GM21825 (cell line): ENCODE measurements around the gene SEC22A.

Experiments
- ATAC-seq: cut with Tn5 transposase; IDR thresholded peaks from one replicate; pipeline ENCODE4 v1.9.1; 2021; ENCODE audit warnings: mild to moderate bottlenecking, moderate library complexity; ENCODE audit not compliant: unreplicated experiment

SEC22A gene

DNA sequence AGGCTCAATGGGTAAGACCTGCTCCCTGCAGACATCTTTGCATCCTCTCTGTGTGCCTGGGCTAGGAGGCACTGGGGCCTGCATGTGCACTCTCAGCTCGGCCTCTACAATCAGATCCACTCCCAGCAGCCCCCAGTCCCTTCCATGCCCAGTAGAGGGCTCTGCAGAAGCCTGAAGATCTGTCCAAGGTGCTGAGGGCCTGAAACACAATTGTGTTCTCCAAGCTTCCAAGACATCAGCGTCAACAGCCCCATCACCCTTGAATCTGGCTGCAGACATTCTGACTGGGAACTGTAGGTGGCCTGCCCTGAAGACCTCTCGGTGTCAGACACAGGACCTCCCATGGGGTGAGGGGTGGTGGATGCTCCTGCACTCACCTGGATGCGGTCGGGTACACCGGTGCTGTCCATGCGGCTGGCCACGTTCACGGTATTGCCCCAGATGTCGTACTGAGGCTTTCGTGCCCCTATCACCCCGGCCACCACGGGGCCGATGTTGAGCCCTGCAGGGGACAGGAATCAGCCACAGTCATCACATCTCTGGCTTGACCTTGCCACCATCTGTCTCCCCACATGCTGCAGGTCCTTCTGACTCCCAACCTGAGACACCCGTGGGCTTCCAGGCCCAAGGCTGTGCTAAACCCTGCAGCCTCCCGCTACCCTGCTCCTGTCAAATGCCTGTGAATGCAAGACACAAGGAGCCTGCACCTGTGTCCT, 84.7 kb downstream of the SEC22A start:
- no peak for ATAC-seq

DNA sequence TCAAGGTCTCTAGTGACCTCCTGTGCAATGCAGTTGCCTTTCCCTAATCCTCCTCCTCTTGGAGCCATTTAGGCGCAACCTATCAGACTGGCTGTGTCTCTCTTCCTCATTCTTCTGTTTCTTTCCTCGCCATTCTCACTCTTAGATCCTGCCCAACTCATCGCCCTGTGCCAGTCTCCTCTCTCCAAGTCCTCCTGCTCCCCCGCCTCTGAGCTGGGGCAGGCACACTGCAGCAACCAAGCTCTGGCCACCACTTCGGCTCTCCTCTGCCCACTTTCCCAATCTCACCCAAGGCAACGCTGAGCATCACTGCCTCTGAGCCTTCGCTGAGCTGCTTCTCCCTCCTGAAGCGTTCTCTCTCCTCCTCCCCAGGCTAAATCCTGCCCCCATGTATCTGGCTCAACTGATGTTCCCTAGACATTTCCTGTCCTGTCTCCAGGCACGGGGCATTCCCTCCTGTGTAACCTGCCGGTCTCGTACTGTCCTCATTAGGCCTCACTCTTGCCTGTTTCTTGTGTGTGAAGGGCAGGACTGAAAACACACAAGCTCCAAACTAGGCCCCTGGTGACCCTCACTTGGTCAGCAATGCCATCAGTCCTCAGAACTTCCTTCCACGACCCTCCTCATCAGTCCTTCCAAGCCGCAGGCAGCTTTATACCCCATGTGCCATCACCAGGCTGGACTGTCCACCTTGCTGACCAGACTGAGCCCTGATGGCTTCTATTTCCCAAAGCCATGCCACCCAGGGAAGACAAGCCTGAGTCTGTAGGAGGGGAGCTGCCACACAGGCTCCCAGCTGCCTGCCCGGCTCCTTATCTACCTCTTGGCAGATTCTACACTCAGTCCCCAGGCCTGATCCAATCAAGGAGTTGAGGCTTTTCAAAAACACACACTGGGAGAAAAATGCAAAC, 85.6 kb downstream of the SEC22A start:
- ATAC-seq = no peak

DNA sequence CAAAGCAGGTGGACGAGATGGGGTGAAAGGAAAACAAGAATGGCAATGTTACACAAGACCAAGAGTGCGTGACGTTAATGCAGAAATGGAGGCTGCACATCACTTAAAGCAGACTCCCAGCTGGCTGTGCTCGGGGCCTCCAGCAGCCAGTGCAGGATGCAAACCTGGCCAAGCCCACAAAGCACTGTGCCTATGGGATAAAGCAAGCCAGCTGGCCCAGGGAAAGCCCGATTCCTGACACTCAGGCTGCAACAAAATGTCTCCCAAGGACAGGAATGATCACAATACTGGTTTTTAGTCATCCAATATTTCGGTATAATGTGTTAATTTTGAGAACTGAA, 86.2 kb downstream of the SEC22A start:
- no peak for ATAC-seq

DNA sequence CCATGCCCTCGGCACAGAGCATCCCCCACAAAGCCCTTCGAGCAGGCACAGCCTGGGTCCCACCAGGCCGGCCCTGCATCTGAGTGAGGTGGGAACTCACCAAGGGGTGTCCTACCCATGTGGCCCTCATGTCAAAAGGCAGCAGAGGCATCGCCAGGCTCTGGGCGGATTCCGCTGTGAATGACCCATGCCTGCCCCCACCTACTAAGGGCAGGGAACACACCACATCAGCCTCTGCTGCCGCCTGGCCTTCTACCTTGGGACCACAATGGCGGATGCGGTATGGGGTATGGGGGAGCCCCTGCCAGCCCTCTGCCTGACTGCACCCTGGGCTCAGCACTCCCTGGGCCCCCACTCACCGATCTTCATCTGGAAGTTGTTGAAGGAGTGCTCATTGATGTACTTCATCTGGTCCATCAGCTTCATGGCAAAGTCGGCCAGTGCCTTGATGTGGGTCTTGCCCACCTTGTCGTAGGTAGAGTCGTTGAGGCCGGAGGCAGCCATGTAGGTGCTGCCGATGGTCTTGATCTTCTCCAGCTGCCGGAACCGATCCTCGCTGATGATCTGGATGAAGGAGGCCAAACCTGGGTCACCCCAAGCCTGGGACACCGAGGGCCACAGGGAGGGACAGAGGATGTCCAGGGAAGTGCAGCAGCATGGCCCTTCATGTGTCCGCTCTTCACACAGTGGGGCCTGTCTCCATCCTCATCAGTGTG, 87.8 kb downstream of the SEC22A start:
- ATAC-seq = no peak

DNA sequence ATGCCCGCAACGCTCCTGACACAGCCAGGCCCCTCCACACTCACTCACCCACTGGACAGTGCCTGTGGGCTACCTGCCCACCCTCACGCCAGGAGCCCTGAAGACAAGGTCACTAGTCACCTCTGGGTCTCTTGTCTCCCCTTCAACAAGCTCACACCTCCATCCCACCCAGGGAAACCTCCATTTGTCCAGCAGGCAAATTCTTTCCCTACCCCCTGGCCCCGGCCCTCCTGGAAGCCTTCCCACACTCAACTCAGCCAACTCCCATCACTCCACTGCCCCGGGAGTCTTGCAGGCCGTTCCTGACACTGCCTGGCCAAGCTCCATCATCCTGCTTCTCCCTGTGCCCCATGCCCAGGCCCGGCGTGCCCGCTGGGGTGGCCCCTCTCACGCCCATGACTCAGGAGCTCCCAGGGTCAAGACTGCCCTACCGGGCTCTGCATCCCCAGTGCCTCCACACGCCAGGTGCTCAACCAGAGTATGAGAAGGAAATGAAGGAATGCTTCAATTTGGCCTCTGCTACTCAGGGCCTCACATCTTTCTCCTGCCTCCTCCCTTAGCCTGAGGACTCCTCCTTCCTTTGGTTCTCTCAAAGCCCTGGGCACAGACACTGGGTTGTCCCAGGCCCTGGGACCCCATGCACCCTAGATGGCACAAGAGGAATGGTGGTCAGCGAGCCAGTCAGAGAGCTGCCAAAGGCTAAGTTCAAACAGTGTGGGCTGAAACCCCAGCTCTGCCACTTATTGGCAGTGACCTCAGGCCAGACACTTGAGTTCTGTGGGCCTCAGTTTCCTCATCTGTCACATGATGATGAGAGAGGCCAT, 88.6 kb downstream of the SEC22A start:
- ATAC-seq = no peak

DNA sequence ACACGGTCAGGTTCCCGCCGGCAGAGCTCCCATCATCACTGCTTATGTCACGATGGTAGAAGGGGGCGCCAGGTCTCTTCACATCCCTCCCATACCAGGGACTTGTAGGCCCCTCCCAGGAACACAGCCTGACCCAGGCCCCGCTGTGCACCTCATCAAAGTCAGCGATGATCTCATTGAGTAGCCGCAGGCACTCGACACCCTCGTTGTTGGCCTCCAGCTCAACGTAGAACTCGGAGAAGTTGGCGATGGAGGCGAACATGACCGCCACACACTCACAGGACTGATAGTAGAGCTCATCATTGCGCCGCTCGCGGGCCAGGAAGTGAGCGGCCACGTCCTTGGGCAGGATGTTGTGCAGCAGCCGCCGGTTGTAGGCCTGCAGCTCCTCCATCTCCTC, 89.2 kb downstream of the SEC22A start:
- no peak for ATAC-seq

DNA sequence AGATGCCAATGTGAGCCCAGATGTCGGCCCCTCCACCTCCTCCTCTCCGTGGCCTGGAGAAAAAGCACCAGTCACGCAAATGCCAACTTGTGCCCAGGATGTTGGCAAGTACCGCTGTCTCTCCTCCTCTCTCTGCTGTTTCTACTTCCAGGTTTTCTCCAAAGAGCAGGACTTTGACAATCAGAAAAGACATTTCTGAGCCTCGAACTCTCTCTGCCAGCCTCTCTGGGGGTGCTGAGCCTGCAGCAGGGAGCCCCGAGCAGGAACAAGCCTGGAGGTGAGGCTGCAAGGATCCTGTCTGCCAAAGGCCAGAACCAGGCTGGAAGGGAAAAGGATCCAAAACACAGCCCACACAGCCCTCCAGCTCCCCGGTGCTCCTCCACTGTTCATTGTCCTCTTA, 89.7 kb downstream of the SEC22A start:
- no peak for ATAC-seq

DNA sequence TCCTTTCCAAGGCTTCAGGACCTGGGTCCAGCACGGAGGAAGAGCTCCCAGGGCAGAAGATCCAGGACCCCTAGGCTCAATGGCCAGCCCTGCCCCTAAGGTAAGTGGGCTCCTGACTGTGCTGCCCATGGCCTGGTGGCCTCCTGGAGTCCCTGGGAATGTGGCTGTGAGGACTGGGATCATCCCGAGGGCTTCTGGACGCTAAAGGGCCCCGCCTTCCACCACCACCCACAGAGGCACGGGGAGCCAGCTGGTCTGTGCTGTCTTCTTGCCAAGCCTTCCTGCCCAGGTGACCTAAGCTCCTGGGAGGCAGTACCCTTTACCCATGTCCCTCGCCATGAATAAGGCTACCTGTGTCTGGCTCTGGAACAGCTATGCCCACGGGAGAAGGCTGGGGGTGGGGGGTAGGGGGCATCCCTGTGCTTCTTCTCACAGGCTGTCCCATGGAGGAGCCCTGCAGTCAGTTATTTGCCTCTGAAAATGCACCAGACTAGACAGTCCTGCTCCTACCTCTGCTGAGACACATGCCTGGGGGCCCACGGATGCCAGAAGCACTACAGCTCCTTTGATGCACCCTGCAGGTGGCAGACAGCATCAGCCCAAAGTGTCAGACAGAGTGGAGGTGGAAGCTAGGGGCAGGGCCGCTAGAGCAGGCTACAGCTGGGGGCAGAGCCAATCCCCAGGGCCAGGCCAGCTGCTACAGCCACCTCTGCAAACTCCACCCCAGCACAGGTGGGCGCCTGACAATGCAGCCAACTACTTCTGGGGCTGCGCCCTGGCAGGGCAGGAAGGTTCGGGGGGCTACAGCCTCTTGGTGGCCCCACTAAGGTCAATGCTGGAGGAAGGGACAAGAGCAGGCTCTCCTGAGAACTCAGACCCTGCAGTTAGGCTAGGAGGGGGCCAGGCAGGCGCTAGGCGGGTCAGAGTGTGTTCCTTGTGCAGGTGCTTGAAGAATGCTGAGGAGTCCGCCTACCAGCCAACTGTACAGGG, 90.9 kb downstream of the SEC22A start:
- ATAC-seq = no peak

DNA sequence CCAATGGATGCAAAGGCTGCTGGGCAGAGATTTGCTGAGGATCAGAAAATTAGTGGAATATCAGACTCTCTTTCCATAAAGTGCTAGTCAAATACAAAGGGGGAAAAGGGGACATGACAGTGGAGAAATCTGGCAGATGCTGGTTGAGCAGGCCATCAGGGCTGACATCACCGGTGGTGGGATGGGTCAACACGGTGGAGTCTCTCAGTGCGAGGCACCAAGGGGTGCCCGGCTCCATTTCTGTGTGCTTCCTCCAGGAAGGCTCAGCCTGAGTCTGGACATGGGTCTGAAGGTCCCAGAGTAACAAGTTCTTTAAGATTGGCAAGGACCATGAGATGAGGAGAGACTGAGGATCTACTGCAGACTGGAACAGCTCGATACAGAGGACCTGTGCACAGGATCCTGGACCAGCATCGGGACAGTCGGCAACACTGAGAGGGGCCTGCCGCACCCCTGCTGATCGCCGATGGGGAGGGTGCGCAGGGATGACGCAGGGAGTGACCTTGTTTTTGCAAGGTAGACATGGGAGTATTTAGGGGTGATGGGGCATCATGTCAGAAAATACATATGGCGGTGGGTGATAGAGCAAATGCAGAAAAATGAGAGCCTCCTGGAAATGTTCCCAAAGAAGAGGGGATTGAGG, 92.7 kb downstream of the SEC22A start:
- ATAC-seq = no peak

DNA sequence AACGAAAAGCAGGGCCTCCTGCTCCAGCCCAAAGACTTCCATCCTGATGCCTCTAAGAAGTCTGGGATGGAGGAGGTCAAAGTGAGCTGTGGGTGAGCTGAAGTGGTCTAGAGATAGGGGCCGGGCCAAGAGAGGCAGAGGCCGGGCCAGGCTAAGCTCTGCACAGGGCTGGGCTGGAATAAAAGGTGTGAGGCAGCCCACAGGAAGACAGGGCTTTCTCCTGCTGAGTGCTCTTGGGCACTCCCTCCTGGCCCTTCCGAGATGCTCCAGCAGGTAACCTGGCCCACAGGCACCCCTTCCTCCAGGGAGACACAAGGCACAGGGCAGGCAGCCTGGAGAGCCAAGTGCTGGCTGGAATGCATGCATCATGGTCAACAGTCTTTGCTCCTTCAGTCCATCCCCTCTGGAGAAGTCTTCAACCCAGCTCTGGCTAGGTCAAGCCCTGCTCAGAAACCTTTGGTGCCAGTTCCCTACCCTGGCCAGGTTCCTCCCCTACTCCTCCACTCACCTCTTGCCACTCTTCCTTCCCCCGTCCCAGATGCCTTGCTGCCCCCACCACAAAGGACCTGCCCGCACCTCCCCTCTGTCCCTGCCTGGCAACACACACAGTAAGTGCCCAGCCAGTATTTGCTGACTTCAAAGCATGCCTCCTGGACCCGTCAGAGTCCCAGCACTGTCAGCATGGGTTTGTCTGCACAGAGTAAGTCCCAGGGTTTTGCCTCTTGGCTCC, 93.6 kb downstream of the SEC22A start:
- ATAC-seq = no peak

DNA sequence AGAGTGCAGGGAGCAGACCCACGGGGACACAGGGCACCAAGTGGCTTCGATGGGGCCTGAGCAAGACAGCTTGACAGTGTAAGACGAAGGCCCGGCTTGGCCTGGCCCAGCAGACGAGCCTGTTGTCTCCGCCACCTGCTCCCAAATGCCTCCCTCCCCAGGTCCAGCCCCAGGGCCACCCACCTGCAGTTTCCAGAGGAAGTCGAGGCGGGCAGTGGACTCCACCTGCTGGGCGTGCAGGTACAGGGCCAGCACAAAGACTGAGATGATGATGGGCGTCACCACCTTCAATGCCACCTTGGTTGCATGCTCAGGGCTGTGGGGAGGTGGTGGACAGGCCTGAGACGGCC, 94.1 kb downstream of the SEC22A start:
- no peak for ATAC-seq

DNA sequence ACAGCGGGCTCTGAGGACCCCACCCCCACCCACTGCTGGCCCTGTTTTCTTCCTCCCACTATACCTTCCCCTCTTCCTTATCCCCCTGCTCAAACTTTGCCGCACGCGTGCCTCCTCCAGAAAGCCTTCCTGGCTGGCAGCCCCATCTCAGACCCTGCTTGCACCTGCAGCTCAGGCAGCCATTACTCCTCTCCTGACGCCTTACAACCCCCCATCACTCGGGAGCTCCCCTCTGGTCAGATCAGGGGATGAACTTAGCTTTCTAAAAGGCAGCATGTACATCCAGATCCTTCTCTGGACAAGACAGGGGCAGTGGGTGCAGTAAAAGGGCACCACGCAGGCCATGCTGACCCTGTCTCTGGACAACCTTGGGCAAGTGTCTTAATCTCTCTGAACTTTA, 94.5 kb downstream of the SEC22A start:
- ATAC-seq = no peak

DNA sequence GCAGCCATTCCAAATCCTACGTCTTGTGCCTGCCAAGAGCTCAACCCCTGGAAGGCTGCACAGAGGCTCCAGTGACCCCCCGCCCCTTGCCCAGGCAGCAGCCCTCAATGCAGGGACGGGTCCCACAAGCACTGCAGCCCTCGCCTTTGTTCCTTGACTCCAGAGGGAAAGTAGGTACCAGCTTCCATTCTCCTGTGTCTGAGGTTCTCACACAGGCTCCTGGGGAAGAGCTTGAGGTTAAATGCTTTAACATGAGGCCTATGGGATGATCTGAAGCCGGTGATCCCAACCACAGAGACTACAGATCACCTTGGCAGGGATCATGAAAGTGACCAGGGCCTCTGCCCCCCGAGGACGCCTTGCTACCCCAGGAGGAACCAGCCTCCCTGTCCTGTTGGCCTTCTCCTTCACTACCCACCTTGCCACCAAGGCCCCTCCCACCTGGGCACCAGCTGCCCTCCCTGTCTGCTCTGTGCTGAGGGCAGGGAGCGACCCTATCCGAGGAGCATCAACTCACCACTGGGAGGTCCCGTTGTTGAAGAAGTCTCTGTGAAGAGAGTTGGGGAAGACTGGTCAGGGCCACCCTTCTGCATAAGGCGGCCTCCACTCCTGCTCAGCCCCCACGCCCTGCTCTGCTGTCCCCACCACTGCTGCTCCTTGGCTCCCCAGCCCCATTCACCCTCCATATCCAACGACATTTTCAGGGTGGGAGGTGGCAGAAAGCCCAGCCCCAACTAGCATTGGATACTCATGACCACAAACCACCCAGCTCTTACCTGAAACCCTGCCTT, 95.3 kb downstream of the SEC22A start:
- no peak for ATAC-seq

DNA sequence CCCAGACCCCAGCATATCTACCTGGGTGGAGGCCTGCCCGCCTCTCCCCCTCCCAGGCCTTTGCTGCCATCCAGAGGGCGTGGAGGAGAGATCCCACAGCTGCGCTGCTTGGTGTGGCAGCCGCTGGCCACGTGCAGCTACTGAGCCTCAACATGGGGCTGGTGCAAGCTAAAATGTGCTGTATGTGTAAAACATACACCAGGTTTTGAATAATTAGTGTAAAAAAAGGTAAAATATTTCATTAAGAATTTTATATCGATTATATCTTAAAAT, 95.8 kb downstream of the SEC22A start:
- ATAC-seq = no peak

DNA sequence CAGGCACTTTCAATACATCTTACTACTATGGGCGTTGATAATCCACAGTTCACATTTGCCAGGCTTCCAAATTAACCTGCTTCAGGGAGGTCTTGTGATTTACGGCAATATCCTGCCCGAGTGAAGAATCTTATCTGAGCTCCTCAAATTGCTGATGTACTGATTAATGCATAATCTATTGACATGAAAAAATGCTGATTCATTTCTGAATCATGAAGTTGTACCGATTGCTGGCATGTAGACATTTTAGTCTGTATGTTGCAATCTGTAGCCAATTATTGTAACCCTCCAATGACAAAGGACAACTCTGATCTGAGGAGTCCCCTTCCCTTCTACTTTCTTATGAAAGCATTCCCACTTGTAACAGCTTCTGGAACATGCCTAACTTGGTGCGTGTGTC, 97.2 kb downstream of the SEC22A start:
- no peak for ATAC-seq

DNA sequence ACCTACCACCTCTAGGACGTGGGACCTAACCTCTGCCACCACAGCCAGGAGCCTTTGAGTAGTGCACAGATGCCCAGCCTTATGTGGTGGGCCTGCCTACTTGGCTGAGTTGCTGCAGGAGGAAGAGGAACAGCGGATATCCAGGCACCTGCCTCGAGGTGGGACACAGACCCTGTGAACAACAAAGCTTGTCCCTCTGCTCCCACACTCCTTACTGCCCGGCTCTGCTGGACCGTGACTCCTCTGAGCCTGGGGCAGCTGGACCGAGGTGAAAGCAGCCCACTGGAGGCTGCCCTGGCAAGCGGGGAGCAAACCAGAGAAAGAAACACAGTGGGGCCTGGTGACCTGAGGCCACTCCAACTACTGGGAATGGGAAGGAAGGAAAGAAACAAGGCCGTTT, 97.8 kb downstream of the SEC22A start:
- no peak for ATAC-seq

DNA sequence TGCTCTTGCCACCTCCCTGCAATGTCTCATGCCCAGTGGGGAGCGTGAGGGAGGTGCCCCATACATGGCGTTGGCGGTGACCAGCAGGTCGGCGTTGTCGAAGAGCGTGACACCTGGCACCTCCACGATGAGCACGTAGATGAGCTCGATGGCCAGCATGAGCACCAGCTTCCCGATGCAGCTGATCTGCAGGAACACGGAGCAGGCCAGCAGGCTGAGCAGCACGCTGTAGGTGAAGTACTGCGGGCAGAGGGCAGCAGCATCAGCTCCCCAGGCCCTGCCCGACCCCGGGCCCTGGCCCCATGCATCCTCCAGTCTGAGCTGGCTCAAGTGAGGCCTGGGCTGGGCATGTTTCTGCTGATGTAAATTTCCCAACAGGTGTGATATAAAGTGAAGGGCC, 98.3 kb downstream of the SEC22A start:
- no peak for ATAC-seq

DNA sequence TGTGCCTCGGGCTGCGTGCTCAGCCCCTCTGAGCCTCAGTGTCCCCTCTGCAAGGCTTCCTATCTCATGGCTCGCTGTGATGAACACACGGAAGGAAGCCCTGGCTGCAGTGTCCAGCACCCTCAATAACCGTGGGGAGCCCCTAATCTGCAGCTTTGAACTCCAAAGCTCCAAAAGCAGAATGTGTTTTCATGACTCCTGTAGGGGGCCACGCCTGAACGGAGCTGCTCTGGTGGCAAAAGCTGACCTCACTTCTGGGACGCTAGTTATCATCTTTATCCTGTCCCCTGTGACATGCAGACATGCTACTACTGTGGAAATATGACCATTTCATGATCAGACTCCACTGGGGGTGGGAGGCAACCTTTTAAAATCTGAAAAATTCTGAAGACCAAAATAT, 98.8 kb downstream of the SEC22A start:
- ATAC-seq = no peak
